HG03175 (cell line): ENCODE measurements around the gene UMAD1.

Experiments used
- ATAC-seq: cut with Tn5 transposase; IDR thresholded peaks from one replicate; pipeline ENCODE4 v1.9.1; 2021; ENCODE audit warnings: mild to moderate bottlenecking, moderate library complexity; ENCODE audit not compliant: unreplicated experiment

Gene UMAD1

GRCh38 chr7:7761974-7762779, 121.6 kb downstream of the UMAD1 start:
- ATAC-seq: peak; percentile 59

DNA sequence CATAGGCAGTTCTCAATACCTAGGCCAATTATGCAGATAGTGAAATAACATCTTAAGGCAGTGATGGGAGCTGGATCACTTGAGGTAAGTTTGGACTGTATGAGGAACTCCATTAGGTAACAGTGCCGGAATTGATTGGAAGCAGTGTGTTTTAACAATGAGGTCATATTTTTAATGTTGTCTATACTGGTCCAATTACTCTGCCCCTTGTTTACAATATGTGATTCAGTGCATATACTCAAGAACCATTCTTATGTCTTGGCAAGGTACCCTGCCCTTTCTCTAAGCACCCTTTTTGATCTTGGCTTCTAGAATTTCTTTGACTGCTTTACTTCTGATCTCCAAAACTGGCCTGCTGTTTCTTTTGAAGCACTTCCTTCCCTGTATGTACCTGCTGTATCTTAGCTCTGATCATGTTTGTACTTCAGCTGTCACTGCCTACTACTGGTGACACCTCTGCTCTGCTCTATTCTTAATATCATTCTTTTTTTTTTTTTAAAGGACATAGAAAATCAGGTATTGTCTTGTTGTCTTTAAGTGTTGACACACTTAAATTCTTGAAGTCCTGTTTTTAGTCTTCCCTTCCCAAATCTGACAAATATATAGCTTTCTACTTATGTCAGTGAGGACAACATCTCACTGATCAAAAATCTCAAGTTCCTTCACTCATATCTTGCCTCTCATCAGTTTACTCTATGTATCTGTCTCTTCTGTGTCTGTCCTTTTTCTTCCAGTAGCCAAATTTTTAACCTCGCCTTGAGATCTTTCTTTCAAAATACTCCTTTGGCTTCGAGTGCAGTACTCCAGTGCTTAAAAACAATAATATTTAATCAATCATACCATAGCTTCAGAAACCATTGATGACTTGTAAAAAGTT, 124.2 kb downstream of the UMAD1 start:
- no peak for ATAC-seq

DNA sequence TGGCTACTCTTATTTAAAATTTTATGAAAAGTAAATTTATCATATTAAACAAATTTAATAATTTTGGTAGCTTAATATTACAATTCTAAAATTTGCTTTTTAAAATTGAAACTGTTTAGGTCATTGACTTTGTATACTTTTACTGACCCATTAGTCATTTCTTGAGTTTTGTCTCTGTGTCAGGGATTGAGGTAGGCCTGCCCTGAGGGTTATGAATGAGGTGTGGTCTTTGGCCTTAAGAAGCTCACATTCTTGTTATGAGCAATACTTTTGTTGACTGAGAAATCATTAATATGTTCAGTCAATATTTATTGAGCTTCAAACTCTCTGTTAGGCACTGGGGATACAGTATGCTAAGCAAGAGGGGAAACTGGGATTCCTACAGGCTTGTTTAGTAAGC, 124.9 kb downstream of the UMAD1 start:
- peak; percentile 78 for ATAC-seq

DNA sequence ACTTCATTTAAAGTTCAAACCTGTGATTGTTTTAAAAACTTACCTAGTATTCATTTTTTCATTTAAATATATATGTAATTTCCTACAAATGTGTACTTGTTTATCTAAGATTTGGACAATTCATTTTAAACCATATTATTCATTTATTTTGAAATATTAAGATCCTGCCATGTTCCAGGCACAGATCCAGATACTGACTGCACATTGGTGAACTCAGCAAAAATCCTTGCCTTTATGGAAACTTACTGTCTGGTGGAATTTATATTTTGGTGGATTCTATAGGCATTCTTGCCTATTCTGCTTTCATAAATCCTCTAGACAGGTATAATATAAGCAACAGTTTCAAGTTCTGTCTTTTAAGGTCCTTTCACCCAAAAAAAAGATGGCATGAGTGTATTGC, 126.1 kb downstream of the UMAD1 start:
- no peak for ATAC-seq

GRCh38 chr7:7768977-7769709, 128.6 kb downstream of the UMAD1 start:
- no peak for ATAC-seq

DNA sequence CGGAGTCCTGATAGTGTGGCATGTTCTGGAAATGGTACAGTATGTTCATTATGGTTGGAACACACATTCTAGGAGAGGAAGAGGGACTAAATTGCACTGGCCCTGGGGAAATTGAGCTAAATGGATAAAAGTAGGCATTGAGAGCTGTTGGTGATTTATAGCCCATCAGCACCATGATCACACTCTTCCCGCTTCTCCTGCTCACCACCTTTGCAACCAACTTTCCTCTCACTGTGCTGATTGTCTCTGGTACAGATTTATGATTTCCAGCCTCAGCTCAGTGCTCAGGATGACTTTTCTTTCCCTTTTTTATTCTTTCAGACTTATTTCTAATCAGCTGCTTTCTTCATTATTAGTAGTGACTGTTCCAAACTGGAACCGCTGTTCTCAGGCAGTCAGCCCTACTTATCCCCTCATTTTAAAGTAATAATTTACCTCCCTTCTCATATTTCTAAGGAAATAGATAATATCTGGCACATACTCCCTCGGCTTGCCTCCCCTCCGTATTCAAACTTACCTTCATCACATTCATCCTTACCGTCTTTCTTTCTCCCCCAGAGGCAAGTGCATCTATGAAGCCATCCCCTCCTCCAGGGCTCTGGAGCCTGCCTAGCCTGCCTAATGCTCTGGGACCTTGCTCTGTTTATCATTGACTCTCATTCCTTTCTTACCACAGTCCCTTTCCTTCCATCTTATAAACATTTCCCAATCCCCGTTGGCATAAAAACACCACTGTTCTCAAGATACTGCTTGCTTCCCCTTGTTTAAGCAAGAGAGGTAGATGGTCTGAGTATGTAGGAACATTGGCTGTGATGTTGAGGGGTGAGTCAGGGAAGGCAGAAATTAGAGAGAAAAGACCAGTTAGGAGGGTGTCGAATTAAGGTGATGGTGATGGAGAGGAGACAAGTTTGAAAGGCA, 129.4 kb downstream of the UMAD1 start:
- ATAC-seq: no peak

DNA sequence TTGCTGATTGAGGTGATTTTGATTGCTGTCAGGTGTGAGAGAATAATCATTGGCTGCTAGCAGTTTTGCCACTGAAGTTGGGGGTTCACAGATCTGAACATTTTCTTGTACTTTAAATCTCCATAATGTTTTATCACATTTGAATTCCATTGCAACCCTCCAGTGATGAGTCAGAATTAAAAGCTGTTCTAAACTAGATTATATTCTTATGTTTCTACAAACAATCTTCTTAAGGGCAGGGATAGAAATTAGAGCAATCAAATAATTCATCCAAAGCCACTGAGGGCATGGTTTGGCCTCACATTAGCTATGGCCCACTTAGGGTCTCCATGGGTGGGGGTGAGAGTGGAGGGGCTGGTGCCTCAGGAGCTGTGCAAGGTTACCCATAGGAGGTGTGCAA, 130.9 kb downstream of the UMAD1 start:
- ATAC-seq: no peak

GRCh38 chr7:7772397-7772821, 131.9 kb downstream of the UMAD1 start:
- ATAC-seq: peak; percentile 40

DNA sequence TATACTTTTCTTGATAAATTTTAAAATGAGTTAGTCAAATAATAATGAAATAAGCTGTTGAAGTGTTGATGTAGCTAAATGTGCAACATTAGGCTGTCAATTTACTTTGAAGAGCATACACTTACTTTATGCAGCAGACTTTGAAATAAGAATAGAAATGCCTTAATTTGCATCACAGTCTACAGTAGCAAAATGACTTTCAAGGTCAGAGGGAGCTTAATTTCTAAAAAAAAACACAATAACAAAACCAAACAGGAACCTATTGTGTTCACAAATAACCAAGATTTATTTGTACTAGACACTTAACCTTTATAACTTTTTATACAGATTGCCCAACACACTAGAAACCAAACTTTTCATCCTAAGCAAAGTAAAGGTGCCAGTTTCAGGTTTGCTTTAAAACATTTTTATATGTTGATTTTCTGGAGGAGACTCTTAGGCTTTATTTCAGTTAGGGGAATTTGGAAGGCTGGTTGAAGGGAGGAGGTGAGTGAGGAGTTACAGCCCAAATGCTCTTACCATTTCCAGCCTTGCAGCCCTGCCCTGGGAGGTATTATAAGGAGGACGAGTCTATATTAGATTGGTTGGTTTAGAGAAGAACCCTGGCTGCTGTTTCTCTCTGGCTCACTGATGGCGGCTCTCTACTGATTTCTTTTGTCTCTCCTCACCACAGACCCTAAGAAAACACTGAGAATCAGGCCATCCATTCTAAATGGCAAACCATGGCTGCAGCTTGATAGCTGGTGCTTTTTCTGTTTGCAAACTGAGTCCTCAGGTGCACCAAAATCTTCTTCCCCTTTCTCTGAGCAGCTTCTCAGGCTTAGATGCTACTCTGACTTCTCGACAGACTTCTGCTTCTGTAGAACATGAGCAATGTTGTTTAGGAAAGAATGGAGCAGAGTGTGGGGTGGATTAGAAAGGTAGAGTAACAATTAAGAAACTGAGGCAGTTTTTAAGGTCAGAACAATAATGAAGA, 133.1 kb downstream of the UMAD1 start:
- peak; percentile 58 for ATAC-seq

GRCh38 chr7:7779888-7780287, 139.3 kb downstream of the UMAD1 start:
- ATAC-seq: no peak

GRCh38 chr7:7783001-7783400, 142.4 kb downstream of the UMAD1 start:
- ATAC-seq: no peak

DNA sequence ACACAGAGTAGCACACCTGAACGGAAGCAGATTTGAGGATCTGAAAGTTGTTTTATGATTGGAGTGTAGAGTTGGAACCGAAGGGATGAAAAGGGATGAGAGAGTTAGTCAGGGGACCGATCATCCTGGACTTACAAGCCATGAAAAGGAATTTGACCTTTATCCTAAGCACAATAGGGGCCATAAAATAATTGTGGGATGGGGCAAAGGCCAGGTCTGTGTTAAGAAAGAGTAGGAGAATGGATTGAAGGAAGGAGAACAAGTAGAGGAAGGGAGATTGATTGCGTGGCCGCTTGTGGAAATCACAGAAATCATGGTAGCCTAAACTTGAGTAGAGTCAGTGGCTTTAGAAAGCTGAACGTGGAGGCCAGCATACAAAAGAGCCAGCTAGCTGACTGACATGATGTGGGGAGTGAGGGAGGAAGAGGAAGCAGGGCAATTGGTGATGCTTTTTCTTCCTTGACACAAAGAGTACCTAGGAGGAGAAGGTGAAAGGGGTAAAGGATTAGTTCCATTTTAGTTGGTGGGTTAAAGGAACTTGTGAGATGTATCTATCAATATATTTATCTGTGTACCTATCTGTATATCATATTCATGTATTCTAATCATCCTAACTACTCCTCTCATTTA, 144.9 kb downstream of the UMAD1 start:
- no peak for ATAC-seq

GRCh38 chr7:7786595-7786994, 146.0 kb downstream of the UMAD1 start:
- no peak for ATAC-seq

DNA sequence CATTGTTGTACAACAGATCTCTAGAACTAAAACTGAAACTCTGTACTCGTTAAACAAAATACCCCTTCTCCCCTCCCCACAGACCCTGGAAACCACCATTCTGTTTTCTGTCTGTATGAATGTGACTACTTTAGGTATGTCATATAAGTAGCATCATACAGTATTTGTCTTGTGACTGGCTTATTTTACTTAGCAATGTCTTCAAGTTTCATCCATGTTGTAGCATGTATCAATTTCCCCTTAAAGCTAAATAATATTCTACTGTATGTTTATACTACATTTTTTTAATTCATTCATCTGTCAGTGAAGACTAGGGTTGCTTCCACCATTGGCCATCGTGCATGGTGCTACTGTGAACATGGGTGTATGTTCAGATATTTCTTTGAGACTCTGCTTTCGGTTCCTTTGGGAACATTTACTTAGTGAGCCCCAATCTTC, 149.0 kb downstream of the UMAD1 start:
- ATAC-seq: peak; percentile 89

DNA sequence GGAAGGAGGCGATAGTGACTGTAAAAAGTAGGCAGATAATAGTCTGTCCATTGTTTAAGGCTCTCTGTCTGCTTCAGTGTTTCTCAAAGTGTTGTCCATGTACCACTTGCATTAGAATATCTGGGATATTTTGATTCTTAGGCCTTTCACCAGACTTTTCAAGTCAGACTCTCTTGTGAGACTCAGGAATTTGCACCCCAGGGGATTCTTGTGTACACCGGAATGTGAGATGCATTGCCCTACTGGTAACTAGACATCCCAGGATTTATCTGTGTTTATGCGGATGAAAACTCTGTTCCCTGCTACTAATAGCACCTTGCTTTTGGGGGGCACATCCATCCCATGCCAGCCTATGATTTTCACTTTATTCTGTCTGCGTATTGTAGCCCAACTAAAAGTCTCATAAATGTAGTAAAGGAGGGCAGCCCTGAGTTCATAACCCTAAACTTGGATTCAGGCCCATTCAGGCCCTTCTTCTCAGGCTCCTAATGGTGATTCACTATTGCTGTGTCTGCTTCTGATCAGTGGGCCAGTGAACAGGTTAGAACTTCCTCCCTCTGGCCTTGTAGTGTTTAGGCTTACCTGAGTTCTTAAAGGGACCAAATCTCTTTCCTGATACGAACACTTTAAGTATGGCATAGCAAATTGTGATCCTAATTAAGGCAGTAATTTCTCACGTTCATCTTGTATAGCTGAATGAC, 149.6 kb downstream of the UMAD1 start:
- no peak for ATAC-seq

DNA sequence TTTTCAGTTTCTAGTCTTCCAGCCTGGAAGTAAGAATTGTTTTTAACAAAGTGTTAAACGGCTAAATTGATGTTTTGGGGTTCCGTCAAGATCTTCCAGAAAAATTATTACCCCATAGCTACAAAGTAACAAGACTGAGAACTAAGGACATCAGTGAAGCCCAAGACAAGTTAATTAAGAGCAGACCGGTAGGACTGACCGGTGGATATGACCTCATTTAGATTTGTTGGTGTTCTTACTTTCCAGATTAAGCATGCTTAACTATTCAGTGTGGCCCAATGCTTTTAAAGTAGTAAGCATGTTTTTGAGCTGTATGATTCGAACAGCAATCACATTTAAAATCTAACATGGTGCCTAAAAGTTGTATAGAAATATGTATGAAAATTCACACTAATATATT, 151.0 kb downstream of the UMAD1 start:
- no peak for ATAC-seq

DNA sequence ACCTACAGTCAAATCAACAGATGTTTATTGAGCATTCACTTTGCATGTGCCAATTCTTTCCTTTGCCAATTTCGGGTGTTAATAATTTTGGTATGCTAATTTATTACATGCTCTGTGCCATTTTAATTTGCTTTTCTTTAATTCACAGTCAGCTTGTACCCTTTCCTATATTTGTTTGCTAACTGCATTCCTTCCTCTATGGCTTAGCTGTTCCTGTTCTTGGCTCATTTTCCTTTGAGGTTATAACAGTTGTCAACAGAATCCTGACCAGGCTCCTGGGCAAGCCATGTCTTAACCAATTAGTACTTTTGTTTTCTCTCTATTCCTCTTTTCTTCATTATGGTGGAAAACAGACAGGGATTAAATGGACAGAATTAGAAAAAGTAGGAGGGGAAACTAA, 151.5 kb downstream of the UMAD1 start:
- no peak for ATAC-seq

DNA sequence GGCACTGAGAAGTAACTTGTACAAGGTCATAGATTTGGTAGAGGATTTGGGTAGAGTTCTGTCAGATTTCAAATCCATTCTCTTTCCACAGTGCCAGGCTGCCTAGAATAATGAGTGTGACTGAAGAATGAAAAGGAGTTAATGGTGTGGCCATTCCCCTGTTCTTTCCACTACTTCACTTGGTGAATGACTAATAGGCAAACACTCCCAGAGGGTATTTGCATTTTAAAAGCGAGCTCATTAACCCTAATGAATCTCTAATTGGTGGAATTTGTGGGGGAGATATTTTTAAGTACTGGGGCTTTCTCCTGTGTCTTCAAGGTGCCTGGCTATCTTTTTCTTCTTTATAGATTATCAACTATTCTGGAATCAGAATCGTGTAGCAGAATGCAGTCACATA, 152.7 kb downstream of the UMAD1 start:
- ATAC-seq: no peak
